ENCODE measurements around the gene TBC1D22A.

DNA sequence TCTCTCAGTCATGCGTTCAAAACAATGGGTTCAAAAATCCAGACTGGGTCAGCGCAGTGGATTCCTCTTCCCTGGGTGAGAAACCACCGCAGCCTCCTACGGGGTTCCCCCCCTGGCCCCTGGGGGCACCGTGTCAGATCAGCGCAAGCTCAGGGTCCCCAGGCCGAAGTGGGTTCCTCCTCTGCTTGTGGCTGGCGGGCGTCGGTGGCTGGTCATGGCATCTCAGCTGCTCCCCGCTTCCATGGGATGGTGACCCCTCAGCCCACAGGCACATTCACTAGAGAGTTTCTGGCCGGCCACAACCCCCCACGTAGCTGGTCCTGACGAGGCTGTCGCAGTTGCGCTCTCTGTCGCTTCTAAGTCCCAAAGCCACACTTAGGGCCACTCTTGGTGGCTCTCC is 389.8 kb downstream of the TBC1D22A start:
- TF ChIP-seq, protein P1, sequence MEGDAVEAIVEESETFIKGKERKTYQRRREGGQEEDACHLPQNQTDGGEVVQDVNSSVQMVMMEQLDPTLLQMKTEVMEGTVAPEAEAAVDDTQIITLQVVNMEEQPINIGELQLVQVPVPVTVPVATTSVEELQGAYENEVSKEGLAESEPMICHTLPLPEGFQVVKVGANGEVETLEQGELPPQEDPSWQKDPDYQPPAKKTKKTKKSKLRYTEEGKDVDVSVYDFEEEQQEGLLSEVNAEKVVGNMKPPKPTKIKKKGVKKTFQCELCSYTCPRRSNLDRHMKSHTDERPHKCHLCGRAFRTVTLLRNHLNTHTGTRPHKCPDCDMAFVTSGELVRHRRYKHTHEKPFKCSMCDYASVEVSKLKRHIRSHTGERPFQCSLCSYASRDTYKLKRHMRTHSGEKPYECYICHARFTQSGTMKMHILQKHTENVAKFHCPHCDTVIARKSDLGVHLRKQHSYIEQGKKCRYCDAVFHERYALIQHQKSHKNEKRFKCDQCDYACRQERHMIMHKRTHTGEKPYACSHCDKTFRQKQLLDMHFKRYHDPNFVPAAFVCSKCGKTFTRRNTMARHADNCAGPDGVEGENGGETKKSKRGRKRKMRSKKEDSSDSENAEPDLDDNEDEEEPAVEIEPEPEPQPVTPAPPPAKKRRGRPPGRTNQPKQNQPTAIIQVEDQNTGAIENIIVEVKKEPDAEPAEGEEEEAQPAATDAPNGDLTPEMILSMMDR (optimal IDR thresholded peaks at IDR 0.05 in 1 of 3, IDR thresholded peaks at IDR 0.05 in 1 of 3, conservative IDR thresholded peaks at IDR 0.05 in 1 of 3; ENCODE audit: extremely low read depth in 1 of 3, insufficient read depth in 2 of 3, low read length in 3 of 3) = no peak
- no peak for TF ChIP-seq EZH2 (IDR thresholded peaks at IDR 0.05; ENCODE audit: low read length)

Measured in keratinocyte (primary cell).